Renal cortex interstitium (tissue), 11 donors: Measurements from ENCODE around the gene SLC16A11. TPM values are rescaled to one million over a fixed set of nuclear protein-coding genes. Genes with fewer than 3 reads are reported as not detected.

Source experiments
- DNase-seq, 11 donors: peaks; one replicate each; pipeline ENCODE4 v3.0.0-alpha.2; 2013; ENCODE audit warnings: low read depth in 9 of 11, low spot score in 4 of 11; ENCODE audit errors: extremely low read depth in 1 of 11
- polyA plus RNA-seq, 3 donors: library from polyadenylated mRNA; unstranded; fragments of 120-200 nt; gene quantifications; one replicate each; pipeline ENCODE4 v1.2.1, GENCODE V29; 2013; ENCODE audit not compliant: insufficient read length in 3 of 3

SLC16A11 gene
- polyA plus RNA-seq, 3 donors, result 0.52 to 0.67 (median 0.53) TPM

DNA sequence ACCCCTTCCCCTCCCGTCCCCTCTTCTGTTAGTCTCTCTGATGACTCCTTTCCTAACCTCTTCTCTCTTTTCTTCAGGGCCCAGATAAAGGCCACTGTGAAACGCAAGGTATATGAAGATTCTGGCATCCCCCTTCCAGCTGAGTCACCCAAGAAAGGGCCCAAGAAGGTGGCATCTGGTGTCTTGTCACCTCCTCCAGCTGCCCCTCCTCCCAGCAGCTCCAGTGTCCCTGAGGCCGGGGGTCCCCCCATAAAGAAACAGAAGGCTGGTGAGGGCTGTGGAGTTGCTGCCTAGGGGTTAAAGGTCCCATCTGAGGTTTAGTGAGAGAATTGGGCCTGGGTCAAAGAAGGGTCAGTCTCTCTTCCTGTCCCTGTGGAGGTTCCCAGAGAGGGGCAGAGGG lies 27.5 kb downstream of the SLC16A11 start:
- DNase-seq, result no peak

- DNase-seq, result no peak
These were observed 28.6 kb downstream of the SLC16A11 start for GRCh38 chr17:7014995-7015958.

GRCh38 chr17:7014261-7014994 lies 29.5 kb downstream of the SLC16A11 start:
- peak in 10 of 11 donors; percentile 84 to 94 (median 92) for DNase-seq

DNA sequence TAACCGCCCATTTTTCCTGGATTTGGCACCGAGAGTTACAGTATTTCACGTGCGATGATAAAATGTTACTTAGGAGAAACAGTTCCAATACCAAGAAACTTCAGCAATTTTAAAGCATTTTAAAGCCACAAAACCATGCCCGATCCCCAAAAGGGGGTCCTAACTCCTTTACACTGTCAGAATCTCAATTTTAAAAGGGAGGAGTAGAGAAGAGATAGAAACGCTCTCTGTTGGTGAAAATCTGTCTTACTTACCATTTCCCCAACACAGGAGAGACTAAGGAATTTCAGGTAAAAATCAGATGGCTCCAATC lies 32.0 kb downstream of the SLC16A11 start:
- DNase-seq, result no peak

GRCh38 chr17:7011415-7011814 lies 32.5 kb downstream of the SLC16A11 start:
- DNase-seq, result no peak

- no peak for DNase-seq
These were observed 33.4 kb downstream of the SLC16A11 start for GRCh38 chr17:7010523-7010922.

GRCh38 chr17:7007143-7007542 lies 36.7 kb downstream of the SLC16A11 start:
- DNase-seq, result no peak

DNA sequence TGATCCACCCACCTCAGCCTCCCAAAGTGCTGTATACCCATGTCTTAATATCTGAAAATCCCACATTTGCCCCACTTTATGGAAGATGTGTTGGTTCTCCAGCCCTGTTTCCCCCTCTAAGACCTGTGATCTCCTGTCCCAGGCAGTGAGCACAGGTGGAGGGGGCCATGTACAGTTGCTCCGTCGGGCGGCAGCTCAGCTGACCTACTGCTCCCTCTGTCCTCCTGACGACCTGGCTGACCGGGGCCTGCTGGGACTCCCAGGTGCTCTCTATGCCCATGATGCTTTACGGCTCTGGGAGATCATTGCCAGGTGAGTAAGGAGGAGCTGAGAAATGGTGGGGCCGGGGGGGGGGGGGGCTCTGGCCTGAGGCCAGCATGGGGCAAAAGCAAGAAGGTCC lies 38.2 kb downstream of the SLC16A11 start:
- no peak for DNase-seq

- DNase-seq, result peak in 2 of 11 donors; percentile 68 to 75
These were observed 39.3 kb downstream of the SLC16A11 start for GRCh38 chr17:7004398-7005253.

- DNase-seq, result no peak
These were observed 40.1 kb downstream of the SLC16A11 start for GRCh38 chr17:7003745-7004144.

DNA sequence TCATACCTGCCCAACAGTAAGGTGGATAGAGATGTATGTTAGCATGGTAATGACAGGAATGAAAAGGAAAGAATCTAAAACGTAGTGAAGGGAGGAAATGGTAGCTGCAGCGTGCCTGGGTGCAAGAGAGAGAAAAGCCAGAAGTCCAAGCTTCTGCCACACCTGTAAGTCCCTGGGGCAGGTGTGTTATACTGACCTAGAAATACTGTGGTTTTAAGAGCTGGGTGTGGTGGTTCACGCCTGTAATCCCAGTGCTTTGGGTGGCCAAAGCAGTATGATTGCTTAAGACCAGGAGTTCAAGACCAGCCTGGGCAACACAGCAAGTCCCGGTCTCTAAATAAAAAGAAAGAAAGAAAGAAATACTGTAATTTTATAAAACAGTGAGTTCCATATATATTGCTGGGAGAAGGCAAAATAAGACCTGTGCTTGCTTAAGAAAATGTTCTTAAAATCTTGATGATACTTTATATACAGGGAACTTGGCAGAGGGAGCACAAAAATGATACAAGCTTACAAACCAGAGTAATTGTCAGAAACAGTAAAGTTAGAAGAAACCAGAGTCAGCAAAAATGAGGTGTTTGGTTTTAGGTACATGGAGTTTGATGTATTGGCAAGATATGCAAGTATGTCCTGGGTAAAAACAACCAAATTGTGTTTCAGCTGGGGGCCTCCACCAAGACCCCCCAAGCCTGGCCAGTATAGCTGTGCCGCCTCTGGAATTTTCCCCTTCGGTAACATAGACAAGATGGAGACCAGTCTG lies 41.4 kb downstream of the SLC16A11 start:
- no peak for DNase-seq

DNA sequence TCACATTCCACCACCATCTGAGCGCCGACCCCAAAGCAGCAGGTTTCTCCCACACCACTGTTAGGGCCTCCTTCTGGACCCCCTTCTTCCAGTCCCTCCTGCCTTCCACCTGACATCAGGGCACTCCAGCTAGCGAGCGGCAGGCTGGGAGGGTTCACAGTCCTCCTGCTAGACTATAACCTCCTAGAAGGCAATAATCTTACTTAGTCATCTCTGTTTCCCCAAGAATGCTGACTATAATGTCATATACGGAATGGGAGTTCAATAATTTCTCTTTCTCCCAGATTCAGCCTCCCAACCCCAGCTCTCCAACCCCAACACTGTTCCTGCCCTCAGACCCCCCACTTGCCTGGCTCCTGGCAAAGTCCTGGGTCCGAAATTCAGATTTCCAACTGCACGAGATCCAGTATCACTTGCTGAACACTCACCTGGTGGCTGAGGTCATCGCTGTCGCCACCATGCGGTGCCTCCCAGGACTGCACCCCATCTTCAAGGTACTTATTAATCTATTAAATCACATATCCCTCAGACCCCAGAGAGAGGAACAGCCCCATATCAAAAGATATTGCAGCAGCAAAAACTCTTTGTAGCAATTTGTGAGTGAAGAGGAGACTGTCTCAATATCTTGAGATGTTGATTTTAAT lies 42.5 kb downstream of the SLC16A11 start:
- no peak for DNase-seq

GRCh38 chr17:6998855-6999508 lies 44.9 kb downstream of the SLC16A11 start:
- DNase-seq, result no peak

GRCh38 chr17:6997171-6997570 lies 46.7 kb downstream of the SLC16A11 start:
- DNase-seq, result no peak

- DNase-seq, result no peak
These were observed 47.5 kb downstream of the SLC16A11 start for GRCh38 chr17:6996256-6997011.

- DNase-seq, result no peak
These were observed 48.2 kb downstream of the SLC16A11 start, which contains the start of gene ALOX12 for GRCh38 chr17:6995500-6996255. TSS of gene ALOX12 (plus strand) at chr17:6996049. CDS start at chr17:6996118, 69 bp downstream.
